Activated CD8-positive, alpha-beta memory T cell treated with anti-CD3 and anti-CD28 coated beads for 4 hours (primary cell): ENCODE measurements around the gene TSPAN9.

Experiments used
- DNase-seq, 2 donors: peaks; one replicate each; pipeline ENCODE4 v3.0.0-alpha.2; 2020; ENCODE audit warnings: low read depth in 2 of 2

TSPAN9 gene

GRCh38 chr12:3164454-3165077 lies 87.4 kb downstream of the TSPAN9 start:
- no peak for DNase-seq

DNA sequence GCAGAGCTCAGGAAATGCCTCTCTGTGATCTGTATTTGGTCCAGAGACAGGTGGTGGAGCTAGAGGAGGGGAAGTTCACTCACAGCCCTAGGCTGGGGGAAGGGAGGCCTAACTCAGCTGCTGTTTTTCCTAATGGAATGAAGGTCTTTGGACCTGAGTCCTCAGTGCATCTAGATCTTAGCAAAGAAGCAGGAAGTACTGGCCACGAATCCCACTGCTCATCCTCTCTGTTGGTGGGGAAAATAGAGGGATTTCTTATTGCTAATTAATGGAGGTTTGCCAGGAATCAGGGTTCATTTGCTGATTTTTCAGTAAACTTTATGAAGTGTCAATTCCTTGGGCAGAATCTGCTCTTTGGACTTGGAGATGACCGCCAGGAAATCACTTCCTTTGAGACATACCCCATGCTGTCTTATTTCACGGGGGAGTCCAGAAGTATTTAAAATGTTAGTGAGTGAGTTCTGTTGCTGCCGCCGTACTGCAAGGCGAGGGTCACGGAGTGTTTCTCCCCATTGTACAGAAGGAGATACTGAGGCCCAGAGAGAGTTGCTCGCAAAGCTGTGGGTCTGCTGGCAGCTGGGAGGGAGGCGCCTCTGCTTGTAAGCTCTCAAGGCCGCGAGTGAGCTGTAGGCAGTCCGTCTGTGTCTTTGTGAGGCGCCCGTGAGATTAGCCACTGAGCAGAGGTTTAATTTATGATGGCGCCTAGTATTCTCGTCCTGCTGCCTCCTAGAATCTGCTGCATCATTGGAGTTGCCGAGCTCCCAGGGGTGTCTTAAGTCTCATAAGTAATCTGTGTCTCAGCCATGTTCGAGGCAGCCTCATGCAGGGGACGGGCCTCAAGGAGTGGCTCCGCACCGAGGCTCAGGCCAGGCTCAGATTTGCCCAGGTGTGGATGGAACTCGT lies 88.2 kb downstream of the TSPAN9 start:
- no peak for DNase-seq

DNA sequence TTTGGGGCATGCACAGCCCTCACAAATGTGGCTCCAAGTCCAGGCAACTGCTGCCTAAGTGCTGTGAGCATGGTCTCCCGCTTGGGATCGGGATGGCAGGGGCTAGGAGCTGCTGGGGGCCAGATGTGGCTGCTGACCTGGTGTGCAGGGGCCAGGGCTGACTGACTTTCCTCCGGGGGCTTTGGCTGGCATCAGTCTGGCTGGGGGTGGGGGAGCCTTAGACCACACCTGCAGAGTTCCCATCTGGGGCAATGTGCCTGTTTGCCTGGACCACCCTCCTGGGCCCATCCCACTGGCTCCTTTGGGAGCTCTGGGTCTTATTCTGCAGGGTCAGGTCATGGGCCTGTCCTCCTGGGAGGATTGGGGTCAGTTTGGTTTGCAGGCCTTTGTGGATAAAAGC lies 90.5 kb downstream of the TSPAN9 start:
- DNase-seq: no peak

- no peak for DNase-seq
Observed at GRCh38 chr12:3168223-3169221, 91.3 kb downstream of the TSPAN9 start.

DNA sequence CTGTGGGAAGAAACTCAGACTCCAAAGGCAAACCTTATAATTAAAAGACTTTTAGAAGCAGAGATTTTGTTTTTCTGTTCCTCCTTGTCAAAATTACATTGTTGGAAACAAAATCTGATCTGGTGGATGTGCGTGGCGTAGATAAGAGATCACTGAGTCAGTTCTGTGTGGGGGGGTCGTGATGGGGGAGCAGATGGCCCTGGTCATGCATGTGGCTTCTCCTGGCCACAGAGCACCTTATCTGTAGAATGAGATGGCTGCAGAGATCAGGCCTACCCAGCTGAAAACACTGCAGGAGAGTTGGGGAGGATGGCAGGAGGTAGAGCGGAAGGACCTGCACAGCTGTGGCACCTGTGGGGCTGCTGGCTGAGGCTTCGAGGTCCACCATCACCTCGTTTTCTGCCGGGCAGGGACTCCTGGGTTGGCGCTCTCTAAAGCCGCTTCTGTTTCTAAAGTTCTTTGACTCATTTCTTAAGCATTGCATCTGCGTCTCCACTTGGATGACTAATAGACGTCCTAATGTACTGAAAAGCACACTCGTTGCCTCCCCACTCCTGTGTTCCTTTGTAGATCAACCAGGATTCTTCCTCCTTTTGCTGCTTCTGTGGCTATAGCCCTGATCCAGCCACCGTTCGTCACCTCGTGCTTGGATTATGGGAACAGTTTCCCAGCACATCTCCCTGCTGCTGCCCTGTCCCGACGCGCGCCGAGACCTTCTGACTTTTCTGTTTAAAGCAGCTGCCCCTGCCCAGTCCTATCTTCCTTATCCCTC lies 93.4 kb downstream of the TSPAN9 start:
- DNase-seq: no peak

GRCh38 chr12:3171195-3171591 lies 94.0 kb downstream of the TSPAN9 start:
- DNase-seq: no peak

DNA sequence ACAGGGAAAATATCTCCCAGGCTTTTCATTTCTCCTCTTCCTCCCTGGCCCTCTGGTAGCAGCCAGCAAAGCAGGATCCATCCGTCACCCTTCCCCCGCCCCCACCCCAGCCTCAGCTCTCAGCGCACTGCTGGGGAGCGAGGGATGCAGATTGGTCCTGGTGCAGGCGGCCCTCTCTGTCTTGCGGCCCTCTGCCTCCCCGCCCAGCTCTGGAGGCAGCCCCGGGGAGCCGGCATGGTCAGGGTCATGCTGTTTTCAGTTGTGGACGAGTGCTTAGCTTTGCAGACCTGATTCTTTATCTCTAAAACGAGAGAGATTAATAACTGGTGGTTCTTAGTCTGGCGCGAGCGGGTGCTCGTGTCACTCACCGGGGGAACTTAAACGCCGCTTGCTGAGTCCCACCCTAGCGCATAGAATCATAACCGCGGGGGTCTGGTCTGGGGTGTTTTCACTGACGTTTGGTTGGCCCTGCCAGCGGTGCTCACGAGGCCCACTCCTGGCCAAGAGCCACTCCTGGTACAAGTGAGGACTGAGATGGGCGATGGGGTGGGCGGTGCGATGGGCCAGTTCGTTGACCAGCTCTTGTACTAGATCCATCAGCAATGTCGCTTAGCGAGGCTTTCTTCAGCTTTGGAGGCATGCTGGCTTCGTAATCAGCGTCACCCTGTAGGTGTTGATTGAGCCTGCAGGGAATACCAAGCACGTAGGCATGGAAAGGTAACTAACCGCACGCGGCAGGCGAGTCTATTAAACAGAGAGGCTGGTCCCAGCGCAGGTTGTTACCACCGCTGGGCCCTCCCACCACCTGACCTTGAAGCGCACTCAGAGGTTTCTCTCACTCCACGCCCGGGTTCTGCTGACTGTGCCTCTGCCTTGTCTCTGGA lies 95.2 kb downstream of the TSPAN9 start:
- DNase-seq: no peak

GRCh38 chr12:3173008-3173553 lies 95.9 kb downstream of the TSPAN9 start:
- DNase-seq: no peak

- no peak for DNase-seq
Observed at GRCh38 chr12:3173912-3174311, 96.7 kb downstream of the TSPAN9 start.

DNA sequence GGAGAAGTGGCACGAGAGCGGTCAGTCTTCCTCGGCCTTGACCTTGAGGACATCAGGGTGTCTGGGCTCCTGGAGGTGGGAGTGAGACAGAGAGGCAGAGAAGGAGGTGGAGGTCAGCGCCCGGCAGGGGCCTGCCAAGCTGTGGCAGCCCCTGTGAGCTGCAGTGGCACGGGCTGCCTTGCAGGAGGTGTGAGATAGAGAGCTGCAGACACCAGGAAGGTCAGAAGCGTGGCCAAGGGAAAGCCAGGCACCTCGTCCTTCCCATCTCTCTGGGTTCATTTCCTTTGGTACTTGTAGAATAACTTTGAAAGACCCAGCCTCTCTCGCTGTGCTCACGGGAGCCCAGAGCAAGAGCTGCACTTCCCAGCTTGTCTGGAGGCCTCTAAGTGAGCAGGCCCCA lies 98.1 kb downstream of the TSPAN9 start:
- no peak for DNase-seq

DNA sequence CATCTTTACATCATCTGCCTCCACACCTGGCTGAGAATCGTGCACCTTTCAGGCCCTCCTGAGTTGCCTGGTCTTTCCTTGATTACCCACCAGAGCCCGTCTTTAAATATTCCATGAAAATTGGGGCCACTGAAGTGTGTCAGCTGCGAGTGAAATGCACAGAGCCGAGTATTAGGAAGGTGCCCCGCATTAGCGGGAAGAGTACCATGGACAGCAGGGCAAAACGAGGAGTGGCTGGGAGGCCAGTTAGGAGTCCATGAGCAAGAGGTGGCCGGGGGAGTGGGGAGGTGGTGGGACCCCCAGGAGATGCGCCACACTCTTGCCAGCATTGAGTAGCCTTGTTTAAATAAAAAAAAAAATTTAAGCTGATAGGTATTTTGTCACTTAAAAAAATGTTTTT lies 99.6 kb downstream of the TSPAN9 start:
- DNase-seq: no peak

DNA sequence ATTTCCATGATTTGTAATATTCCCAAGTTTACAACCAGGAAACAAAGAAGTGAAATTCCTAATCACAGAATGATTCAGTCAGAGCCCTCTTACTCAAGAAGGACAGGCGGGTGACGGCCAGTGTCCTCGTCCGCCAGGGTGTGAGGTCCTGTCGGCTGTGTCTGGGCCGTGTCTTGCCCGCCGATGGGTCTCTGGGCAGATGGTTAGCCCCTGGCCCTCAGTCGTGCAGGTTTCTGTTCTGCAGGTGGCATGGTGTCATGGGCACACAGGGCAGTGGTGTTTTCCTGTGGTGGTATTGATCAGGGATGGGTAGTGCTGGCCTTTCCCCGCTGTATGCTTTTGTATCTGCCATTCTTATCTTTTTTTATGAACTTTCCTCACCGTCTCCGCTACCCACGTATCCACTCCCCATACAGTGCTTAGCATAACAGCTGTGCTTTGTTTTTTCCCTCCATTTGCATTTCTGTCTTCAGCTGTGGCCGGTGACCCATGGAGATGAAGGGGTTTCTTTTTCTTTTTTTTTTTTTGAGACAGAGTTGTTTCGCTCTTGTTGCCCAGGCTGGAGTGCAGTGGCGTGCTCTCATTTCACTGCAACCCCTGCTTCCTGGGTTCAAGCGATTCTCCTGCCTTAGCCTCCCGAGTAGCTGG lies 100.7 kb downstream of the TSPAN9 start:
- no peak for DNase-seq

GRCh38 chr12:3178671-3179313 lies 101.6 kb downstream of the TSPAN9 start:
- DNase-seq: no peak

DNA sequence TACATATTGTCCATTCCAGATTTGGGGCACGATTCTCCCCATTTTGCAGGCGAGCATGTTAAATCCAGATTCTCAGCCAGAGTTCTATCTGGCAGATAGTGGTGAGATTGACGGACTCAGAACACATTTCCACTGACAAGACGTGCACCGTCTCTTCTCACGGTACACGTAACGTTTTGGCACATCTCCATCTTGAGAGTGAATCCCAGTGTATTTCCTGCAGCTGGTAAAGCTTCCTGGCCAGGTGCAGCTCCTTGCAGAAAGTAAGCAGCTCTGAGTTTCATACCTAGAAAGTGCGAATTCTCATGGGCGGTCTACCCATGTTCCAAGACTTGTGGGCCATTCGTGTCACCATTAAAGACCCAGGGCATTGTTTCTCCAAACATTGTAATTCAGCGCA lies 102.6 kb downstream of the TSPAN9 start:
- no peak for DNase-seq

DNA sequence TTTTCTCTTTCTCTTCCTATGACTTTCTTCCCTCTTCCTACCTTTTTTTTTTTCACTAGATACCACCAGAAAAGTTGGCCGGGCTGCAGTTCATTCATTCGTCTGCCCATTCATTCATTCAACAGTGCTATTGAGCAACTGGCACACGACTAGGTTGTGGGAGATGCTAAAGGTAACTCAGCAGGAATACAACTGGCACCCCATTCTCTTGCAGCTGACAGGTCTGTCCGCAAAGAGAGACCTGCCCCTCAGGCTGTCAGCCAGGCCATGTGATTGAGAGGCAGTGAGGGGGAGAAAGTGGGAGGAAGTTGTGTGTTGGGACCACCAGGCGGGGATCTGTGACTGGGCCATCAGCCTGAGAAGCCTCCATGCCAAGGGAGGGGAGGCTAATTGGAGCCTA lies 105.2 kb downstream of the TSPAN9 start:
- DNase-seq: no peak

DNA sequence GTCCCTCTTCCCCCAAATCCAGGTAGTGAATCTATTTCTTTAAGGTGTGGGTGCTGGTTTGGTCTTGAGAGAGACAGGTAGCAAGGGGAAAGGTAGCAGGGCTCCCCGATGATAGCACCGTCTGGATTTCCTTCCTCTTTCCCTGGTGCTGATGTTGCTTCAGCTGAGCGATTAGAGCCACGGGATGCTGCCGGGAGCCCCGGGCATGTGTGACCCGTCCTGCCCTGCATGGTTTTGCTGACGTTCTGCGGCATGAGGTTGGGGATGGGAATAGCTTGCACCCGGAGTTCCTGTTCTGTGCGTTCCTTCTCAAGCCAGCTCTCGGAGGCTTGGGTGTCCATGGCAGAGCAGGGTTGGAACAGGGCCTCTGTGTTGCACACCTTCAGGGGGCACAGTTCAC lies 107.3 kb downstream of the TSPAN9 start:
- DNase-seq: no peak

- no peak for DNase-seq
Observed at GRCh38 chr12:3185260-3185870, 108.2 kb downstream of the TSPAN9 start.

- DNase-seq: no peak
Observed at GRCh38 chr12:3186546-3187215, 109.5 kb downstream of the TSPAN9 start.
